Measurements from ENCODE around the gene KRTAP19-3. TPM values are rescaled to one million over a fixed set of nuclear protein-coding genes. Genes with fewer than 3 reads are reported as not detected.
"Not testable (repeated sequence)": the region's sequence is repeated elsewhere in the genome, so short reads cannot be mapped to it uniquely, and the experiment has no call there.

The KRTAP19-3 gene
- not detected for total RNA-seq
- long read RNA-seq, result 0 reads

GRCh38 chr21:30491963-30492428 is at the start of gene KRTAP19-3:
KRTAP19-3 (minus strand) TSS chr21:30492013; CDS start chr21:30491957, 56 bp downstream.
- no peak for ATAC-seq
- intact Hi-C loops (cut with DNase I), result no loop called here
- no peak for DNase-seq (ENCODE audit: missing footprints)

GRCh38 chr21:30518876-30519275 is 27.1 kb upstream of the KRTAP19-3 start:
- DNase-seq (ENCODE audit: missing footprints), result no peak
- ATAC-seq, result no peak
- intact Hi-C loops (cut with DNase I), result no loop called here

GRCh38 chr21:30515681-30516080 is 23.9 kb upstream of the KRTAP19-3 start:
- ATAC-seq (no peak), DNase-seq (ENCODE audit: missing footprints) (no peak)
- intact Hi-C loops (cut with DNase I), result no loop called here

- ATAC-seq; intact Hi-C loops (cut with DNase I); DNase-seq (ENCODE audit: missing footprints): not testable (repeated sequence)
Measured at GRCh38 chr21:30505621-30506205, 13.9 kb upstream of the KRTAP19-3 start.

GRCh38 chr21:30502041-30502440 is 10.2 kb upstream of the KRTAP19-3 start, which contains the start of gene KRTAP19-5:
KRTAP19-5 (minus strand) TSS chr21:30502141; CDS start chr21:30502090, 51 bp downstream.
- no peak for DNase-seq (ENCODE audit: missing footprints)
- intact Hi-C loops (cut with DNase I), result no loop called here

GRCh38 chr21:30497065-30497464 is 5.3 kb upstream of the KRTAP19-3 start, which contains the start of gene KRTAP19-4:
KRTAP19-4 (minus strand) TSS chr21:30497165; CDS start chr21:30497110, 55 bp downstream.
- DNase-seq (ENCODE audit: missing footprints) (no peak), ATAC-seq (no peak)
- intact Hi-C loops (cut with DNase I), result no loop called here

More at GRCh38 chr21:30502041-30502440, 10.2 kb upstream of the KRTAP19-3 start, which contains the start of gene KRTAP19-5:
- ATAC-seq, result no peak

GRCh38 chr21:30487336-30487735 is 4.5 kb downstream of the KRTAP19-3 start, which contains the start of gene KRTAP19-2:
KRTAP19-2 (minus strand) TSS chr21:30487436; CDS start chr21:30487348, 88 bp downstream.
- DNase-seq (ENCODE audit: missing footprints) (no peak), ATAC-seq (no peak)
- intact Hi-C loops (cut with DNase I), result no loop called here

- intact Hi-C loops (cut with DNase I), result no loop called here
- no peak for ATAC-seq
- DNase-seq (ENCODE audit: missing footprints), result no peak
Measured at GRCh38 chr21:30486180-30486579, 5.6 kb downstream of the KRTAP19-3 start.

- no peak for DNase-seq (ENCODE audit: missing footprints)
- ATAC-seq, result no peak
- intact Hi-C loops (cut with DNase I), result loop anchor here (5.0 kb wide), 1 partner anchor 85 kb away; no protein-coding TSS in a partner anchor
Measured at GRCh38 chr21:30482130-30482529, 9.7 kb downstream of the KRTAP19-3 start.

GRCh38 chr21:30480145-30480544 is 11.7 kb downstream of the KRTAP19-3 start, which contains the start of gene KRTAP19-1:
KRTAP19-1 (minus strand) TSS chr21:30480367; CDS start chr21:30480317, 50 bp downstream.
- intact Hi-C loops (cut with DNase I), result loop anchor here (5.0 kb wide), 1 partner anchor 87 kb away; no protein-coding TSS in a partner anchor
- DNase-seq (ENCODE audit: missing footprints), result no peak
- ATAC-seq, result no peak

- DNase-seq (ENCODE audit: missing footprints) (no peak), ATAC-seq (no peak)
- intact Hi-C loops (cut with DNase I), result no loop called here
Measured at GRCh38 chr21:30479259-30479658, 12.6 kb downstream of the KRTAP19-3 start.

- no peak for DNase-seq (ENCODE audit: missing footprints)
- intact Hi-C loops (cut with DNase I), result no loop called here
- ATAC-seq, result no peak
Measured at GRCh38 chr21:30478004-30478403, 13.8 kb downstream of the KRTAP19-3 start.

GRCh38 chr21:30468900-30469714 is 22.7 kb downstream of the KRTAP19-3 start:
- no peak for ATAC-seq
- DNase-seq (ENCODE audit: missing footprints), result no peak
- intact Hi-C loops (cut with DNase I), result no loop called here

GRCh38 chr21:30463713-30464112 is 28.1 kb downstream of the KRTAP19-3 start:
- intact Hi-C loops (cut with DNase I), result no loop called here
- DNase-seq (ENCODE audit: missing footprints) (no peak), ATAC-seq (no peak)

- intact Hi-C loops (cut with DNase I), result loop anchor here (10.0 kb wide), 1 partner anchor 636 kb away; no protein-coding TSS in a partner anchor
- no peak for ATAC-seq
- no peak for DNase-seq (ENCODE audit: missing footprints)
Measured at GRCh38 chr21:30448514-30448913, 43.3 kb downstream of the KRTAP19-3 start.

- ATAC-seq (no peak), DNase-seq (ENCODE audit: missing footprints) (no peak)
- intact Hi-C loops (cut with DNase I), result loop anchor here (10.0 kb wide), 1 partner anchor 638 kb away; no protein-coding TSS in a partner anchor
Measured at GRCh38 chr21:30447056-30447455, 44.8 kb downstream of the KRTAP19-3 start.

- DNase-seq (ENCODE audit: missing footprints) (no peak), ATAC-seq (no peak)
Measured at GRCh38 chr21:30444204-30444603, 47.6 kb downstream of the KRTAP19-3 start.

GRCh38 chr21:30443226-30443625 is 48.6 kb downstream of the KRTAP19-3 start:
- ATAC-seq (no peak), DNase-seq (ENCODE audit: missing footprints) (no peak)
- intact Hi-C loops (cut with DNase I), result loop anchor here (5.0 to 10.0 kb wide), 2 partner anchors 289 to 642 kb away; no protein-coding TSS in a partner anchor

More at GRCh38 chr21:30444204-30444603, 47.6 kb downstream of the KRTAP19-3 start:
- intact Hi-C loops (cut with DNase I), result loop anchor here (5.0 to 10.0 kb wide), 2 partner anchors 288 to 641 kb away; no protein-coding TSS in a partner anchor

Data from Right ventricle myocardium inferior (tissue), 1 donor.